Pancreas (tissue), 10 donors: ENCODE results near the gene SPIRE1. TPM values are rescaled to one million over a fixed set of nuclear protein-coding genes. Genes with fewer than 3 reads are reported as not detected.

Source experiments
- ATAC-seq, 4 donors: fragments of 200-7000 bp; cut with Tn5 transposase; one replicate each; pipeline versions ENCODE4 v1.8.0 to v1.9.1; 2020; ENCODE audit warnings: mild to moderate bottlenecking in 4 of 4, moderate library complexity in 4 of 4
- DNase-seq, 6 donors: peaks; one replicate each; pipeline ENCODE4 v3.0.0-alpha.2; 2020
- FAIRE-seq: peaks from 2 replicates; lab custom pipeline; 2012; peaks lifted over from hg19 to GRCh38; lab: Jason Lieb, UNC
- H3K27ac ChIP-seq, 4 donors: fragments of 200-600 bp; sonication (generic); 1 replicate in 3 of 4; 2 replicates in 1 of 4; pipeline versions ENCODE4 v1.5.0 to v1.8.0; 2020
- H3K27me3 ChIP-seq, 4 donors: fragments of 200-600 bp; one replicate each; pipeline ENCODE4 v1.8.0; 2021
- H3K36me3 ChIP-seq, 3 donors: fragments of 200-600 bp; sonication (generic) in 1 of 3; one replicate each; pipeline versions ENCODE4 v1.5.0 to v1.8.0; 2020 to 2021
- H3K4me1 ChIP-seq, 3 donors: fragments of 200-600 bp; one replicate each; pipeline ENCODE4 v1.8.0; 2021
- H3K4me3 ChIP-seq, 4 donors: fragments of 200-600 bp; sonication (generic) in 2 of 4; one replicate each; pipeline versions ENCODE4 v1.5.0 to v1.8.0; 2020 to 2021
- H3K9me3 ChIP-seq, 4 donors: fragments of 200-600 bp; one replicate each; pipeline ENCODE4 v1.8.0; 2021
- WGBS, 2 donors: extraction: QIAGEN DNeasy Blood & Tissue Kit; methylation state at CpG; one replicate each; pipeline ENCODE4 v1.1.7; 2013; 5-methylcytosine and 5-hydroxymethylcytosine counted together
- intact Hi-C, 3 donors: fragments of 100-400 bp; cut with DNase I; formaldehyde crosslinking; loops; one replicate each; pipeline versions ENCODE4 v1.11.1 to v1.14.2; 2022
- polyA plus RNA-seq, 2 donors: library from polyadenylated mRNA; stranded (reverse); fragments of 200-250 nt; gene quantifications; one replicate each; pipeline ENCODE4 v1.2.3, GENCODE V29; 2013
- total RNA-seq, 6 donors: library from RNA; stranded (reverse); fragmentation: NEBNext Ultra II Directional in 4 of 6; extraction: Animal tissue kit (Norgen Biotek cat#: 25700) in 4 of 6; gene quantifications; one replicate each; pipeline versions ENCODE4 v1.2.1 to v1.2.4, GENCODE V29; 2021 to 2023
- TF ChIP-seq, protein P1 (sequence below), 4 donors: fragments of 200-600 bp; sonication (generic) in 3 of 4; IDR thresholded peaks; one replicate each; pipeline versions ENCODE4 v1.5.0 to v1.8.0; 2021; ENCODE audit warnings: antibody characterized with exemption in 4 of 4
- donor health status: healthy with polysubstance abuse.
- donor health status: DM: no; HTN: no; CAD: no; lungs with moderate emphysema.
- donor health status: DM: no; HTN: no; CAD: no.
- donor health status: control.
- donor health status: control.
- donor health status: Bipolar disorder and iron deficiency.
- donor health status: DM: yes; HTN: yes; CAD: no.
- donor health status: DM: no; HTN: no; CAD: no.
- donor health status: DM: no; HTN: no; CAD: no.
- donor health status: DM: yes; HTN: yes; CAD: no.

SPIRE1 gene
- total and polyA plus RNA-seq, 8 donors, result 2.9 to 17.6 (median 10.0) TPM

- DNase-seq (no peak), ATAC-seq (no peak), FAIRE-seq (no peak)
- intact Hi-C loops, result no loop called here
- H3K9me3 ChIP-seq, result no peaks in the 10 kb centered on the region
- TF ChIP-seq, protein P1, sequence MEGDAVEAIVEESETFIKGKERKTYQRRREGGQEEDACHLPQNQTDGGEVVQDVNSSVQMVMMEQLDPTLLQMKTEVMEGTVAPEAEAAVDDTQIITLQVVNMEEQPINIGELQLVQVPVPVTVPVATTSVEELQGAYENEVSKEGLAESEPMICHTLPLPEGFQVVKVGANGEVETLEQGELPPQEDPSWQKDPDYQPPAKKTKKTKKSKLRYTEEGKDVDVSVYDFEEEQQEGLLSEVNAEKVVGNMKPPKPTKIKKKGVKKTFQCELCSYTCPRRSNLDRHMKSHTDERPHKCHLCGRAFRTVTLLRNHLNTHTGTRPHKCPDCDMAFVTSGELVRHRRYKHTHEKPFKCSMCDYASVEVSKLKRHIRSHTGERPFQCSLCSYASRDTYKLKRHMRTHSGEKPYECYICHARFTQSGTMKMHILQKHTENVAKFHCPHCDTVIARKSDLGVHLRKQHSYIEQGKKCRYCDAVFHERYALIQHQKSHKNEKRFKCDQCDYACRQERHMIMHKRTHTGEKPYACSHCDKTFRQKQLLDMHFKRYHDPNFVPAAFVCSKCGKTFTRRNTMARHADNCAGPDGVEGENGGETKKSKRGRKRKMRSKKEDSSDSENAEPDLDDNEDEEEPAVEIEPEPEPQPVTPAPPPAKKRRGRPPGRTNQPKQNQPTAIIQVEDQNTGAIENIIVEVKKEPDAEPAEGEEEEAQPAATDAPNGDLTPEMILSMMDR (IDR thresholded peaks at IDR 0.05), result no peak
- no peak overlapping the region for H3K27ac ChIP-seq
- 80 to 82% methylated on average over 12 of the region's 12 CpGs for WGBS, 2 donors
- no peaks in the 10 kb centered on the region for H3K36me3 ChIP-seq
- no peaks in the 10 kb centered on the region for H3K27me3 ChIP-seq
- no peaks in the 10 kb centered on the region for H3K4me1 ChIP-seq
- H3K4me3 ChIP-seq, result no peak overlapping the region
Observed at GRCh38 chr18:12428923-12429322, 229.0 kb downstream of the SPIRE1 start.

DNA sequence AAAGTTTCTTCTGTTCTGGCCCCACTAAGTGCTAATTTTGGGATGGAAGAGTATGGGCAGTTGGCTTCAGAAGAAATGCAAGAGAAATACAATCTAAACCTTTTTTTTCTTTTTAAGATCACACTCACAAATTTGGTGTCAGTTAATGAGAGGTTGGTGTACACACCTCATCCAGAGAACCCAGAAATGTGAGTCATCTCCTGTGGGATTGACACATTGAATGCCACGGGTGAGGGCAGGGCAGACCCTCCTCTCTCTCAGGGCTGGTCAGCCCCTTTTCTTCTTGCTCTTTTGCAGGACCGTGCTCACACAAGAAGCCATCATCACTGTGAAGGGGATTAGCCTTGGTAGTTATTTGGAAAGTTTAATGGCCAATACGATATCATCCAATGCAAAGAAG, 231.0 kb downstream of the SPIRE1 start:
- Histone ChIP-seq H3K9me3 (no peaks in the 10 kb centered on the region), H3K4me3 (no peak overlapping the region), H3K36me3 (no peaks in the 10 kb centered on the region), H3K27me3 (no peaks in the 10 kb centered on the region), H3K4me1 (no peaks in the 10 kb centered on the region), H3K27ac (no peak overlapping the region)
- ATAC-seq (no peak), DNase-seq (no peak), FAIRE-seq (no peak)
- TF ChIP-seq, protein P1 (IDR thresholded peaks at IDR 0.05), result no peak
- WGBS, 2 donors, result 86 to 87% methylated on average over 3 of the region's 3 CpGs
- intact Hi-C loops, result no loop called here

DNA sequence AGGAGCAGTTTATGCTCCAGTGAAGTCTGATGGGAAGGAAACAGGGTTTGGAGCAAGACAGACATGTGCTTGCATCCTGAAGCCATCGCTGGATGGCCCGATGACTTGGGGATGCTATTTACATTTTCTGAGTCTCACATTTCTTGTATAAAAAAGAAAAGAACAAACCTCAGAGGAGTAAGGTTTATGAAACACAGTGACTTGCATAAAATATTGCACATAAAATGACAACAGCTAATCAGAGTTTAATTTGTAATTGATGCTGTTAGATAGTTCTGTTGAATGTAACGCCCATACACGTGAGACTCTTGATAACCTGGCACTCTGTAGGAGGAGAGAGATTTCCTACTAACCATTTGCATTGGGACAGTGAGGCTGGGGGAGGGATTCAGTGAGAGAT, 233.7 kb downstream of the SPIRE1 start:
- ATAC-seq, result no peak
- TF ChIP-seq, protein P1 (IDR thresholded peaks at IDR 0.05), result no peak
- H3K27ac ChIP-seq, result no peak overlapping the region
- H3K9me3 ChIP-seq, result no peaks in the 10 kb centered on the region
- no peaks in the 10 kb centered on the region for H3K27me3 ChIP-seq
- 59 to 60% methylated on average over 4 of the region's 4 CpGs for WGBS, 2 donors
- no peak for DNase-seq
- intact Hi-C loops, result no loop called here
- H3K4me1 ChIP-seq, result no peaks in the 10 kb centered on the region
- no peaks in the 10 kb centered on the region for H3K36me3 ChIP-seq
- H3K4me3 ChIP-seq, result no peak overlapping the region
- FAIRE-seq, result no peak

- Histone ChIP-seq H3K27me3 (no peaks in the 10 kb centered on the region), H3K4me1 (no peaks in the 10 kb centered on the region), H3K27ac (no peak overlapping the region), H3K4me3 (no peak overlapping the region), H3K36me3 (no peaks in the 10 kb centered on the region), H3K9me3 (no peaks in the 10 kb centered on the region)
- TF ChIP-seq, protein P1 (IDR thresholded peaks at IDR 0.05), result no peak
- DNase-seq (no peak), ATAC-seq (peak in 2 of 4 donors; percentile 38 to 44), FAIRE-seq (no peak)
- 63 to 72% methylated on average over 5 of the region's 5 CpGs for WGBS, 2 donors
- intact Hi-C loops, result no loop called here
Observed at GRCh38 chr18:12423820-12424219, 234.1 kb downstream of the SPIRE1 start.

DNA sequence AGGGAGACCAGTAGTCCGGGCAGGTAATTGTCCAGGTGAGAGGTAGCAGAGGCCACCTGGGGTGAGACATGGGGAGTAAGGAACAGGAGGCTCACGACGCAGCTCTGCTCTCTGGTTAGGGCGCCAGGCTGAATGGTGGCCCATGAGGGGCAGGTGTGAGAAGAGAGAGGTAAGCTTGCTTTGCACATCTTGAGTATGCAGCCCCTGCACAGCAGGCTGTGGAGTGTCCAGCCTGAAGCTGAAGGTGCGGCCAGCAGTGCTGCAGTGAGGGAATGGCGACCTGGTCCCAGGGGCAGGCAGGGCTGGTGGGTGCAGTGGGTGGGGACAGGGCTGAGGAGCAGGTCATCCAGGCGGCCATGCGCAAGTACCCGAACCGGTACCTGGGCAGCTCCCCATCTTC, 234.5 kb downstream of the SPIRE1 start:
- 84 to 85% methylated on average over 10 of the region's 10 CpGs for WGBS, 2 donors
- no peak for ATAC-seq
- no peak overlapping the region for H3K4me3 ChIP-seq
- H3K27ac ChIP-seq, result no peak overlapping the region
- TF ChIP-seq, protein P1 (IDR thresholded peaks at IDR 0.05), result no peak
- intact Hi-C loops, result no loop called here
- DNase-seq, result no peak
- no peaks in the 10 kb centered on the region for H3K36me3 ChIP-seq
- no peaks in the 10 kb centered on the region for H3K9me3 ChIP-seq
- no peaks in the 10 kb centered on the region for H3K27me3 ChIP-seq
- no peak for FAIRE-seq
- H3K4me1 ChIP-seq, result no peaks in the 10 kb centered on the region
